ENCODE measurements around the gene DOCK2. TPM values are rescaled to one million over a fixed set of nuclear protein-coding genes. Genes with fewer than 3 reads are reported as not detected.

Gene DOCK2
- polyA plus RNA-seq, 3 donors, result 57.5 to 178 (median 115) TPM

GRCh38 chr5:169847519-169847918, 210.4 kb downstream of the DOCK2 start:
- no peak overlapping the region for H3K27ac Mint-ChIP-seq
- H2AFZ ChIP-seq (ENCODE audit: insufficient read depth, low read depth, low read length, poor library complexity, severe bottlenecking), result no peak overlapping the region
- no CpG with 5 or more reads among the region's 1 CpG for WGBS (ENCODE audit: insufficient coverage)

DNA sequence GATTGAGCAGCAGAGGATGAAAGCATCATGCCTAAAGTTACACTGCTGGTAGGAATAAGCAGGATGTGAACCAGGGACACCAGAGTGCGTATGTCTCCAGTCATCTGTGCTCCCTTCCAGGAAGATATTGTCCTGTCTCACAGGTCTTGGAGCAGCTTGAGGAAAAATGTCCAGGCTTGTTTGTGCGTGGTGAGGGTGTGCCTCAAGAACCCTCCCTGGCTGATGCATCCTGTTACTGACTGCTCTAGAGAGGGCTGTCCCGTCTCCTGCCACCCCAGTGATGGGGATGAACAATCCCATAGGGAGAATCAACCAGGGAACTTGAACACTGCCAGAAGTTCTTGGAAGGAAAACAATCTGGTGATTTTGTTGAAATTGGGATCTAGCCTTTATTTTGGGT, 211.2 kb downstream of the DOCK2 start:
- H3K4me1 ChIP-seq (ENCODE audit: control insufficient read depth in 1 of 2, insufficient read depth in 2 of 2, low read length in 2 of 2), result peaks cover 0 to 3% of the 10 kb centered on the region in 2 donors
- no peak for TF ChIP-seq CTCF (IDR thresholded peaks at IDR 0.05)
- Mint-ChIP-seq H3K36me3 (peaks cover 84 to 87% of the 10 kb centered on the region in 2 donors), H3K9me3 (peaks cover 21 to 36% (median 24%) of the 10 kb centered on the region in 7 donors), H3K27ac (no peak overlapping the region), H3K4me1 (peaks cover 12% of the 10 kb centered on the region), H3K27me3 (ENCODE audit: low read depth in 3 of 3) (no peaks in the 10 kb centered on the region), H3K4me3 (no peak overlapping the region)
- intact Hi-C loops (cut with micrococcal nuclease), result no loop called here
- peaks cover 51% of the 10 kb centered on the region for H3K79me2 ChIP-seq (ENCODE audit: insufficient read depth, low read length)
- H3K27me3 ChIP-seq (ENCODE audit: control insufficient read depth in 2 of 2, insufficient read depth in 2 of 2, low read length in 2 of 2), result no peaks in the 10 kb centered on the region
- H4K20me1 ChIP-seq (ENCODE audit: insufficient read depth, low read length), result peaks cover 94% of the 10 kb centered on the region
- peaks cover 62 to 100% of the 10 kb centered on the region in 2 donors for H3K36me3 ChIP-seq (replicated peaks in 1 of 2; ENCODE audit: control insufficient read depth in 1 of 2, insufficient read depth in 2 of 2, low read length in 2 of 2)
- H3K9me3 ChIP-seq (replicated peaks in 1 of 2; ENCODE audit: control insufficient read depth in 1 of 2, insufficient read depth in 1 of 2, low read length in 2 of 2), result peaks cover 26 to 34% of the 10 kb centered on the region in 2 donors
- H3K9ac ChIP-seq (ENCODE audit: insufficient read depth, low read length, poor library complexity, severe bottlenecking), result no peak overlapping the region
- no peak overlapping the region for H3K4me3 ChIP-seq (replicated peaks in 1 of 3; ENCODE audit: low read depth in 2 of 3, low read length in 3 of 3)
- H3K27ac ChIP-seq (ENCODE audit: low read depth in 1 of 2, low read length in 2 of 2), result no peak overlapping the region
- no peak for DNase-seq
- H2AFZ ChIP-seq (ENCODE audit: insufficient read depth, low read depth, low read length, poor library complexity, severe bottlenecking), result no peak overlapping the region
- WGBS (ENCODE audit: insufficient coverage), result 71% methylated on average over 3 of the region's 3 CpGs
- no peak overlapping the region for H3K4me2 ChIP-seq (replicated peaks; ENCODE audit: extremely low read depth, low read length, poor library complexity, severe bottlenecking)

More at GRCh38 chr5:169847519-169847918, 210.4 kb downstream of the DOCK2 start:
- Histone ChIP-seq H3K27ac (ENCODE audit: low read depth in 1 of 2, low read length in 2 of 2) (no peak overlapping the region), H3K4me3 (replicated peaks in 1 of 3; ENCODE audit: low read depth in 2 of 3, low read length in 3 of 3) (no peak overlapping the region), H3K36me3 (replicated peaks in 1 of 2; ENCODE audit: control insufficient read depth in 1 of 2, insufficient read depth in 2 of 2, low read length in 2 of 2) (peaks cover 70 to 100% of the 10 kb centered on the region in 2 donors), H3K27me3 (ENCODE audit: control insufficient read depth in 2 of 2, insufficient read depth in 2 of 2, low read length in 2 of 2) (no peaks in the 10 kb centered on the region), H3K9ac (ENCODE audit: insufficient read depth, low read length, poor library complexity, severe bottlenecking) (no peak overlapping the region), H4K20me1 (ENCODE audit: insufficient read depth, low read length) (peaks cover 95% of the 10 kb centered on the region), H3K4me1 (ENCODE audit: control insufficient read depth in 1 of 2, insufficient read depth in 2 of 2, low read length in 2 of 2) (no peaks in the 10 kb centered on the region), H3K79me2 (ENCODE audit: insufficient read depth, low read length) (peaks cover 51% of the 10 kb centered on the region), H3K9me3 (replicated peaks in 1 of 2; ENCODE audit: control insufficient read depth in 1 of 2, insufficient read depth in 1 of 2, low read length in 2 of 2) (peaks cover 24 to 34% of the 10 kb centered on the region in 2 donors), H3K4me2 (replicated peaks; ENCODE audit: extremely low read depth, low read length, poor library complexity, severe bottlenecking) (no peak overlapping the region)
- DNase-seq, result no peak
- Mint-ChIP-seq H3K36me3 (peaks cover 83 to 87% of the 10 kb centered on the region in 2 donors), H3K27me3 (ENCODE audit: low read depth in 3 of 3) (no peaks in the 10 kb centered on the region), H3K9me3 (peaks cover 19 to 33% (median 22%) of the 10 kb centered on the region in 7 donors), H3K4me3 (no peak overlapping the region), H3K4me1 (peaks cover 5% of the 10 kb centered on the region)
- TF ChIP-seq CTCF (IDR thresholded peaks at IDR 0.05), result no peak
- intact Hi-C loops (cut with micrococcal nuclease), result no loop called here

Data from CD14-positive monocyte (primary cell).